Ascending aorta (tissue), 2 donors: Measurements from ENCODE around the gene TP53I11. TPM values are rescaled to one million over a fixed set of nuclear protein-coding genes. Genes with fewer than 3 reads are reported as not detected.

Experiments used
- DNase-seq, 2 donors: peaks; one replicate each; pipeline ENCODE4 v3.0.0-alpha.2; 2019; ENCODE audit warnings: low spot score in 2 of 2
- H3K27ac ChIP-seq, 2 donors: fragments of 200-600 bp; sonication (generic); one replicate each; pipeline ENCODE4 v1.5.1; 2016 to 2017; ENCODE audit warnings: mild to moderate bottlenecking in 1 of 2
- H3K27me3 ChIP-seq: fragments of 200-600 bp; sonication (generic); one replicate; pipeline ENCODE4 v1.5.1; 2017
- H3K36me3 ChIP-seq, 2 donors: fragments of 200-600 bp; sonication (generic); one replicate each; pipeline ENCODE4 v1.5.1; 2016
- H3K4me1 ChIP-seq, 2 donors: fragments of 200-600 bp; sonication (generic); one replicate each; pipeline ENCODE4 v1.5.1; 2016 to 2017; ENCODE audit warnings: mild to moderate bottlenecking in 1 of 2
- H3K4me3 ChIP-seq, 2 donors: fragments of 200-600 bp; sonication (generic); one replicate each; pipeline ENCODE4 v1.5.1; 2016 to 2017; ENCODE audit warnings: mild to moderate bottlenecking in 1 of 2
- H3K9me3 ChIP-seq, 2 donors: fragments of 200-600 bp; sonication (generic); one replicate each; pipeline ENCODE4 v1.5.1; 2016
- intact Hi-C: fragments of 100-400 bp; cut with DNase I; formaldehyde crosslinking; loops from one replicate; pipeline ENCODE4 v1.15.1; 2023
- total RNA-seq: library from RNA; depleted of rRNA; stranded (reverse); fragments of >200 nt; gene quantifications from one replicate; pipeline ENCODE4 v1.1.0, GENCODE V29; 2016
- TF ChIP-seq, protein P1 (sequence below), 3 experiments: fragments of 200-600 bp in 2 of 3; fragments of 450-650 bp in 1 of 3; sonication (generic) in 2 of 3; IDR thresholded peaks; one replicate each; pipeline ENCODE4 v1.5.1; 2016 to 2019; ENCODE audit warnings: antibody characterized with exemption in 3 of 3, mild to moderate bottlenecking in 1 of 3, moderate library complexity in 1 of 3

TP53I11 gene
- total RNA-seq, 1 donor from 2014 or later, result 266 TPM

DNA sequence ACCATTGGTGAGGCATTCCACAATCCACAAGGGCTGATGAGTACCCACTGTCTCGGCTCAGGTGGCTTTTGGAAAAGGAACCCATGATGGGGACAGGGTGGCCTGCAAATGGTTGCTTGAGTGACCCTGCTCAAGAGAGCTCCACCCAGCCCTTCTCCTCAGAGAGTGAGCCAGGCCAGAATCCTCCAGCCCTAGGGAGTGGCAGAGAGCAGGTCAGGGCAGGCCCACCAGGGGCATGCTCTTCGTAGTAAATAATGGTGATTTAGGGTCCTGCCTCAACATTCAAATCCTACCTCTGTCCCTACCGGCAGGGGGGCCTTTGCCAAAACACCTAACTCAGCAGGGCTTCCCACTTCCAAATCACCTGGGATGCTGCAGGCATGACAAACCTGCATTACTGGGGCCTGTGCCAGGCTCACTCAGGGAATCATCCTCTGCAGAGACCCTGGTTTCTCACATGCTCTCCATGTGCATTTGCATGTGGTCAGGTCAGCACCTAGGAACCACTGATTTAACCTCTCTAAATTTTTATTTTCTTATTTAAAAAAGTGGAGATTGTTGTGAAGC lies 17.3 kb upstream of the TP53I11 start:
- intact Hi-C loops, result loop anchor here (2.0 kb wide), 1 partner anchor 31 kb away; no protein-coding TSS in a partner anchor
- Histone ChIP-seq H3K4me1 (peaks cover 0 to 4% of the 10 kb centered on the region in 2 donors), H3K27ac (no peak overlapping the region), H3K9me3 (no peaks in the 10 kb centered on the region), H3K27me3 (no peaks in the 10 kb centered on the region), H3K4me3 (no peak overlapping the region), H3K36me3 (no peaks in the 10 kb centered on the region)
- DNase-seq, result no peak
- TF ChIP-seq, protein P1, sequence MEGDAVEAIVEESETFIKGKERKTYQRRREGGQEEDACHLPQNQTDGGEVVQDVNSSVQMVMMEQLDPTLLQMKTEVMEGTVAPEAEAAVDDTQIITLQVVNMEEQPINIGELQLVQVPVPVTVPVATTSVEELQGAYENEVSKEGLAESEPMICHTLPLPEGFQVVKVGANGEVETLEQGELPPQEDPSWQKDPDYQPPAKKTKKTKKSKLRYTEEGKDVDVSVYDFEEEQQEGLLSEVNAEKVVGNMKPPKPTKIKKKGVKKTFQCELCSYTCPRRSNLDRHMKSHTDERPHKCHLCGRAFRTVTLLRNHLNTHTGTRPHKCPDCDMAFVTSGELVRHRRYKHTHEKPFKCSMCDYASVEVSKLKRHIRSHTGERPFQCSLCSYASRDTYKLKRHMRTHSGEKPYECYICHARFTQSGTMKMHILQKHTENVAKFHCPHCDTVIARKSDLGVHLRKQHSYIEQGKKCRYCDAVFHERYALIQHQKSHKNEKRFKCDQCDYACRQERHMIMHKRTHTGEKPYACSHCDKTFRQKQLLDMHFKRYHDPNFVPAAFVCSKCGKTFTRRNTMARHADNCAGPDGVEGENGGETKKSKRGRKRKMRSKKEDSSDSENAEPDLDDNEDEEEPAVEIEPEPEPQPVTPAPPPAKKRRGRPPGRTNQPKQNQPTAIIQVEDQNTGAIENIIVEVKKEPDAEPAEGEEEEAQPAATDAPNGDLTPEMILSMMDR (IDR thresholded peaks at IDR 0.05), result no peak

DNA sequence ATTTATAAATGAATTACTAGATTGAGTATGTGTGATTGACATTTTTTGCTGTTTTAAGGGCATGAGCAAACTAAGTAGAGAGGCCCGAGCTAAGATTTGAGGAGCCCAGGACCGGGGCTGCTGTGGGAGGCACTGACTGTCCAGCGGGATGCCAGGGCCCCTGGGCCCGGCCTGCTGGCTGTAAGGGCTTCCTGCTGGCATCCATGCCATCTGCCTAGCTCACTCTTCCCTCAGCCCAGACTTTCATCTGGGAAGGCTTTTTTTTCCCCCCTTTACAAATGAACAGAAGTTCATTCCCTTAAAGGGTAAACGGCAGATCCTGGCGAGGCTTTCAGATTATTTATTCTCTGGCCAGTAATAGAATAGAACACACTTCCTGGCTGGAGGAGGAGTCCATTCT lies 16.0 kb upstream of the TP53I11 start:
- H3K4me1 ChIP-seq, result no peaks in the 10 kb centered on the region
- H3K9me3 ChIP-seq, result no peaks in the 10 kb centered on the region
- H3K27ac ChIP-seq, result no peak overlapping the region
- no peaks in the 10 kb centered on the region for H3K27me3 ChIP-seq
- H3K36me3 ChIP-seq, result no peaks in the 10 kb centered on the region
- DNase-seq, result no peak
- H3K4me3 ChIP-seq, result no peak overlapping the region
- intact Hi-C loops, result no loop called here
- TF ChIP-seq, protein P1 (IDR thresholded peaks at IDR 0.05), result no peak

DNA sequence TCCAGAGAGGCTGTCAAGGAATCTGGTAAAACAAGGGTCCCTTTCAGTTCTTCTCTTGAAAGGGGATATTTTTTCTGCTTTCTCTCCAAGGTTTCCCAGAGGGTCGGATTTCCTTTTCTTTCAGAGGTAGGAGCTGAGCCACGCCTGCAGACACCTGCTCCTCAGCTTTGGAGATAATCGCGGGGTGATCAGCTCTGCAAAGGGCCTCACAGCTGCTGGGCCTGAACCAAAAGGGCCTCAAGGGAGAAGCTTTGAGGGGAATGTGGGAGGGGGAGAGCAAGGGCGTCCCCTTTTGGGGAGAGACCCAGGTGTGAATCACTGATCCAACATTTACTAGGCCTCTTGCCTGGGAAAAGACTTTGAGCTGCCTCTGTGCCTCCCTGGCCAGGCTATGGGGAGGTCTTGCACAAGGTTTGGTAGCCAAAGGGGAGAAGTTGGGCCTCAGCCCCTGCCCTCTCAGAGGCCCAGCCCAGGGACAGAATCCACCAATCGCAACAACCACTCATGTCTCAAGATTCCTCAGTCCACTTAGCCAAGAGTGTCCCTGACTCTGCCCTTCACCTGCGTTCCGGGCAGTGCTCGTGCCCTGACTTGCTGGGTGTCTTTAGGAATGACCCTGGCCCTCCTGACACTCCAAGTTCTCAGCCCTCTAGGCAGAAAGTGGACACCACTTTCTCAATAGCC lies 14.0 kb upstream of the TP53I11 start:
- Histone ChIP-seq H3K36me3 (no peaks in the 10 kb centered on the region), H3K27me3 (no peaks in the 10 kb centered on the region), H3K4me1 (no peaks in the 10 kb centered on the region), H3K4me3 (no peak overlapping the region), H3K27ac (no peak overlapping the region), H3K9me3 (no peaks in the 10 kb centered on the region)
- DNase-seq, result no peak
- TF ChIP-seq, protein P1 (IDR thresholded peaks at IDR 0.05), result no peak
- intact Hi-C loops, result no loop called here

DNA sequence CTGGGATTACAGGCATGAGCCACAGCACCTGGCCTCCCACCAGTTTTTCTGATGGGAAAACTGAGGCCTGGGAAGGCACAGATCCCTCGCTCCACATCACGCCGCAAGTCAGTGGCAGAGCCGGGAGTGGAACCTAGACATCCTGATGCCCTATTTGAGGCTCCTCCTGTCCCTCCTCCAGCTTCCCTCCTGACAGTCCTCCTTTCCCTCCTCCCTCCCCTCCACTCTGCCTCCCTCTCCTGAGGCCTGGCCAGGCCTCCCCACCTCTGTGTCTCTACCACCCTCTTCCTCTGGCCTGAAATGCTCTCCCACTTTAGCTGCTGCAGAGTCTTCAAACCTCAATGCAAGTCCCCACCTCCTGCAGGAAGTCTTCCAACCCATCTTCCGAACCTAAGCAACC lies 13.3 kb upstream of the TP53I11 start:
- TF ChIP-seq, protein P1 (IDR thresholded peaks at IDR 0.05), result no peak
- H3K9me3 ChIP-seq, result no peaks in the 10 kb centered on the region

DNA sequence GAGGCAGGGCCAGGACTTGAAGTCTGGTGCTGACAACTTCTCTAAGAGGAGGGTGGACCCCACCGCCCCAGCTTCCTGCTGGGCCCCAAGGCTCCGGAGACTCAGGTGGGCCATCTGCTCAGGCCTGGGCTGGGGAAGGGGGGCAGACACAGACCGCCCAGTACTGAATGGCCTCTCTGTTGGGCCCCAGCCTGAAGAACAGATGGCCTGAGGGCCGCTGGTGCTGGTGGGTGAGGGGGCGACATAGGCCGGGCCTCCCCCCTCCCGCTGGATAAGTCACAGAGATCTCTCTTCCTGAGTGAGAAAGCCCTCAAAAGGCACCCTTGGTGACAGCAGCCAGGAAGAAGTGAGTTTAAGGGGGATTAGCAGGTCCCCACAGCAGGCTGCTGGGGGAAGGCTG lies 12.5 kb upstream of the TP53I11 start:
- no peaks in the 10 kb centered on the region for H3K4me1 ChIP-seq
- H3K27me3 ChIP-seq, result no peaks in the 10 kb centered on the region
- intact Hi-C loops, result no loop called here
- TF ChIP-seq, protein P1 (IDR thresholded peaks at IDR 0.05), result no peak
- no peak overlapping the region for H3K4me3 ChIP-seq
- H3K9me3 ChIP-seq, result no peaks in the 10 kb centered on the region
- no peaks in the 10 kb centered on the region for H3K36me3 ChIP-seq
- DNase-seq, result no peak
- H3K27ac ChIP-seq, result no peak overlapping the region

More for the DNA sequence above, 13.3 kb upstream of the TP53I11 start:
- no peaks in the 10 kb centered on the region for H3K27me3 ChIP-seq
- H3K36me3 ChIP-seq, result no peaks in the 10 kb centered on the region
- intact Hi-C loops, result no loop called here
- no peak overlapping the region for H3K27ac ChIP-seq
- H3K4me3 ChIP-seq, result no peak overlapping the region
- no peak for DNase-seq
- no peaks in the 10 kb centered on the region for H3K4me1 ChIP-seq
